Astrocyte (in vitro differentiated cells and primary cell): ENCODE results near the gene RNU1-1.
"Not testable (repeated sequence)": the region's sequence is repeated elsewhere in the genome, so short reads cannot be mapped to it uniquely, and the experiment has no call there.

Experiments
- EZH2 ChIP-seq: IDR thresholded peaks from 2 replicates; pipeline ENCODE4 v1.6.1; 2012; ENCODE audit warnings: mild to moderate bottlenecking, low read length, inconsistent platforms; ENCODE audit not compliant: insufficient read depth
- TF ChIP-seq, protein P1 (sequence below): IDR thresholded peaks from 2 replicates; pipeline ENCODE4 v1.5.1; 2011; ENCODE audit warnings: low read depth, mild to moderate bottlenecking, inconsistent platforms, low read length, moderate library complexity; ENCODE audit not compliant: insufficient read depth

DNA sequence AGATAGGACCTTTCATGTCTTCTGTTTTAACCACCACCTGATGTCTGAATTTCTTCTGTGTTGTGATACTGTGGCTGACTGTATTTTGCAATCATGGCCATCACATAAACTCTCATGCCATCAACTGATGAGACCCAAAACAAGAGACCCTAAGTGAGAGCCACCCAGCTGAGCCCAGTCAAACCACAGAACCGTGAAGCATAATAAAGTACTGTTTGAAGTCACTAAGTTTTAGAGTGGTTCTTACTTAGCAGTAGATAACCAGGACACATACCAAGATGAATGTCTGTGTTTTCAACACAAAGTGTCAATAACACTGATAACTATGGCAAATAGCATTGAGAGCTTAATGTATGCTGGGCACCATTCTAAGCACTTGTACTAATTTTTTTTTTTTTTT, 35.5 kb upstream of the RNU1-1 start:
- not testable (repeated sequence) for TF ChIP-seq EZH2
- TF ChIP-seq, protein P1, sequence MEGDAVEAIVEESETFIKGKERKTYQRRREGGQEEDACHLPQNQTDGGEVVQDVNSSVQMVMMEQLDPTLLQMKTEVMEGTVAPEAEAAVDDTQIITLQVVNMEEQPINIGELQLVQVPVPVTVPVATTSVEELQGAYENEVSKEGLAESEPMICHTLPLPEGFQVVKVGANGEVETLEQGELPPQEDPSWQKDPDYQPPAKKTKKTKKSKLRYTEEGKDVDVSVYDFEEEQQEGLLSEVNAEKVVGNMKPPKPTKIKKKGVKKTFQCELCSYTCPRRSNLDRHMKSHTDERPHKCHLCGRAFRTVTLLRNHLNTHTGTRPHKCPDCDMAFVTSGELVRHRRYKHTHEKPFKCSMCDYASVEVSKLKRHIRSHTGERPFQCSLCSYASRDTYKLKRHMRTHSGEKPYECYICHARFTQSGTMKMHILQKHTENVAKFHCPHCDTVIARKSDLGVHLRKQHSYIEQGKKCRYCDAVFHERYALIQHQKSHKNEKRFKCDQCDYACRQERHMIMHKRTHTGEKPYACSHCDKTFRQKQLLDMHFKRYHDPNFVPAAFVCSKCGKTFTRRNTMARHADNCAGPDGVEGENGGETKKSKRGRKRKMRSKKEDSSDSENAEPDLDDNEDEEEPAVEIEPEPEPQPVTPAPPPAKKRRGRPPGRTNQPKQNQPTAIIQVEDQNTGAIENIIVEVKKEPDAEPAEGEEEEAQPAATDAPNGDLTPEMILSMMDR = not testable (repeated sequence)
